ENCODE data around the gene STAB1. TPM values are rescaled to one million over a fixed set of nuclear protein-coding genes. Genes with fewer than 3 reads are reported as not detected.

Gene STAB1
- total and polyA plus RNA-seq, 2 experiments from 2014 or later = 0.90 to 1.9 TPM

GRCh38 chr3:52570076-52570475 is 74.9 kb downstream of the STAB1 start:
- Histone ChIP-seq H3K79me2 (replicated peaks; ENCODE audit: insufficient read depth) (no peaks in the 10 kb centered on the region), H3K36me3 (ENCODE audit: insufficient read depth) (no peaks in the 10 kb centered on the region), H2AFZ (no peak overlapping the region), H3K27me3 (ENCODE audit: insufficient read depth) (no peaks in the 10 kb centered on the region), H4K20me1 (replicated peaks; ENCODE audit: insufficient read depth) (no peaks in the 10 kb centered on the region), H3K4me3 (no peak overlapping the region), H3K27ac (ENCODE audit: low read depth) (no peak overlapping the region; the same call in 1 of the 2 replicates), H3K9me2 (ENCODE audit: insufficient read depth) (no peaks in the 10 kb centered on the region), H3F3A (replicated peaks; ENCODE audit: low read depth) (no peaks in the 10 kb centered on the region), H3K4me2 (no peak overlapping the region), H3K4me1 (ENCODE audit: insufficient read depth) (no peaks in the 10 kb centered on the region)
- Mint-ChIP-seq H3K36me3 (ENCODE audit: low read depth) (peaks cover 2% of the 10 kb centered on the region; the same call in 1 of the 3 replicates), H3K4me1 (no peaks in the 10 kb centered on the region), H3K27ac (no peak overlapping the region), H3K9me3 (no peaks in the 10 kb centered on the region; the same call in 2 of the 3 replicates), H3K27me3 (ENCODE audit: insufficient read depth, low read depth, poor library complexity) (peaks cover 6% of the 10 kb centered on the region), H3K4me3 (no peak overlapping the region)
- DNase-seq (ENCODE audit: low spot score) (no peak), ATAC-seq (no peak)
- TF ChIP-seq NANOG (IDR thresholded peaks at IDR 0.05; ENCODE audit: borderline replicate concordance) (no peak), EZH2phosphoT487 (IDR thresholded peaks at IDR 0.05; ENCODE audit: unreplicated experiment) (no peak), POLR2AphosphoS5 (IDR thresholded peaks at IDR 0.05; ENCODE audit: low read depth) (no peak), EZH2 (IDR thresholded peaks at IDR 0.05; ENCODE audit: low read depth, unreplicated experiment) (no peak), STAT1 (IDR thresholded peaks at IDR 0.05; ENCODE audit: unreplicated experiment) (no peak), REST (IDR thresholded peaks at IDR 0.05; ENCODE audit: unreplicated experiment) (no peak), JUNB (IDR thresholded peaks at IDR 0.05; ENCODE audit: unreplicated experiment) (no peak), CREB1 (CRISPR knock-in tag; IDR thresholded peaks at IDR 0.05; ENCODE audit: low read depth) (no peak), ZNF331 (CRISPR knock-in tag; IDR thresholded peaks at IDR 0.05; ENCODE audit: low read depth) (no peak), ZNF114 (CRISPR knock-in tag; IDR thresholded peaks at IDR 0.05) (no peak)
- TF ChIP-seq, protein P1, sequence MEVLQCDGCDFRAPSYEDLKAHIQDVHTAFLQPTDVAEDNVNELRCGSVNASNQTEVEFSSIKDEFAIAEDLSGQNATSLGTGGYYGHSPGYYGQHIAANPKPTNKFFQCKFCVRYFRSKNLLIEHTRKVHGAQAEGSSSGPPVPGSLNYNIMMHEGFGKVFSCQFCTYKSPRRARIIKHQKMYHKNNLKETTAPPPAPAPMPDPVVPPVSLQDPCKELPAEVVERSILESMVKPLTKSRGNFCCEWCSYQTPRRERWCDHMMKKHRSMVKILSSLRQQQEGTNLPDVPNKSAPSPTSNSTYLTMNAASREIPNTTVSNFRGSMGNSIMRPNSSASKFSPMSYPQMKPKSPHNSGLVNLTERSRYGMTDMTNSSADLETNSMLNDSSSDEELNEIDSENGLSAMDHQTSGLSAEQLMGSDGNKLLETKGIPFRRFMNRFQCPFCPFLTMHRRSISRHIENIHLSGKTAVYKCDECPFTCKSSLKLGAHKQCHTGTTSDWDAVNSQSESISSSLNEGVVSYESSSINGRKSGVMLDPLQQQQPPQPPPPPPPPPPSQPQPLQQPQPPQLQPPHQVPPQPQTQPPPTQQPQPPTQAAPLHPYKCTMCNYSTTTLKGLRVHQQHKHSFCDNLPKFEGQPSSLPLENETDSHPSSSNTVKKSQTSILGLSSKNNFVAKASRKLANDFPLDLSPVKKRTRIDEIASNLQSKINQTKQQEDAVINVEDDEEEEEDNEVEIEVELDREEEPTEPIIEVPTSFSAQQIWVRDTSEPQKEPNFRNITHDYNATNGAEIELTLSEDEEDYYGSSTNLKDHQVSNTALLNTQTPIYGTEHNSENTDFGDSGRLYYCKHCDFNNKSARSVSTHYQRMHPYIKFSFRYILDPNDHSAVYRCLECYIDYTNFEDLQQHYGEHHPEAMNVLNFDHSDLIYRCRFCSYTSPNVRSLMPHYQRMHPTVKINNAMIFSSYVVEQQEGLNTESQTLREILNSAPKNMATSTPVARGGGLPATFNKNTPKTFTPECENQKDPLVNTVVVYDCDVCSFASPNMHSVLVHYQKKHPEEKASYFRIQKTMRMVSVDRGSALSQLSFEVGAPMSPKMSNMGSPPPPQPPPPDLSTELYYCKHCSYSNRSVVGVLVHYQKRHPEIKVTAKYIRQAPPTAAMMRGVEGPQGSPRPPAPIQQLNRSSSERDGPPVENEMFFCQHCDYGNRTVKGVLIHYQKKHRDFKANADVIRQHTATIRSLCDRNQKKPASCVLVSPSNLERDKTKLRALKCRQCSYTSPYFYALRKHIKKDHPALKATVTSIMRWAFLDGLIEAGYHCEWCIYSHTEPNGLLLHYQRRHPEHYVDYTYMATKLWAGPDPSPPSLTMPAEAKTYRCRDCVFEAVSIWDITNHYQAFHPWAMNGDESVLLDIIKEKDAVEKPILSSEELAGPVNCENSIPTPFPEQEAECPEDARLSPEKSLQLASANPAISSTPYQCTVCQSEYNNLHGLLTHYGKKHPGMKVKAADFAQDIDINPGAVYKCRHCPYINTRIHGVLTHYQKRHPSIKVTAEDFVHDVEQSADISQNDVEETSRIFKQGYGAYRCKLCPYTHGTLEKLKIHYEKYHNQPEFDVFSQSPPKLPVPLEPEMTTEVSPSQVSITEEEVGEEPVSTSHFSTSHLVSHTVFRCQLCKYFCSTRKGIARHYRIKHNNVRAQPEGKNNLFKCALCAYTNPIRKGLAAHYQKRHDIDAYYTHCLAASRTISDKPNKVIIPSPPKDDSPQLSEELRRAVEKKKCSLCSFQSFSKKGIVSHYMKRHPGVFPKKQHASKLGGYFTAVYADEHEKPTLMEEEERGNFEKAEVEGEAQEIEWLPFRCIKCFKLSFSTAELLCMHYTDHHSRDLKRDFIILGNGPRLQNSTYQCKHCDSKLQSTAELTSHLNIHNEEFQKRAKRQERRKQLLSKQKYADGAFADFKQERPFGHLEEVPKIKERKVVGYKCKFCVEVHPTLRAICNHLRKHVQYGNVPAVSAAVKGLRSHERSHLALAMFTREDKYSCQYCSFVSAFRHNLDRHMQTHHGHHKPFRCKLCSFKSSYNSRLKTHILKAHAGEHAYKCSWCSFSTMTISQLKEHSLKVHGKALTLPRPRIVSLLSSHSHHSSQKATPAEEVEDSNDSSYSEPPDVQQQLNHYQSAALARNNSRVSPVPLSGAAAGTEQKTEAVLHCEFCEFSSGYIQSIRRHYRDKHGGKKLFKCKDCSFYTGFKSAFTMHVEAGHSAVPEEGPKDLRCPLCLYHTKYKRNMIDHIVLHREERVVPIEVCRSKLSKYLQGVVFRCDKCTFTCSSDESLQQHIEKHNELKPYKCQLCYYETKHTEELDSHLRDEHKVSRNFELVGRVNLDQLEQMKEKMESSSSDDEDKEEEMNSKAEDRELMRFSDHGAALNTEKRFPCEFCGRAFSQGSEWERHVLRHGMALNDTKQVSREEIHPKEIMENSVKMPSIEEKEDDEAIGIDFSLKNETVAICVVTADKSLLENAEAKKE (CRISPR knock-in tag; IDR thresholded peaks at IDR 0.05) = no peak
- TF ChIP-seq, protein P2, sequence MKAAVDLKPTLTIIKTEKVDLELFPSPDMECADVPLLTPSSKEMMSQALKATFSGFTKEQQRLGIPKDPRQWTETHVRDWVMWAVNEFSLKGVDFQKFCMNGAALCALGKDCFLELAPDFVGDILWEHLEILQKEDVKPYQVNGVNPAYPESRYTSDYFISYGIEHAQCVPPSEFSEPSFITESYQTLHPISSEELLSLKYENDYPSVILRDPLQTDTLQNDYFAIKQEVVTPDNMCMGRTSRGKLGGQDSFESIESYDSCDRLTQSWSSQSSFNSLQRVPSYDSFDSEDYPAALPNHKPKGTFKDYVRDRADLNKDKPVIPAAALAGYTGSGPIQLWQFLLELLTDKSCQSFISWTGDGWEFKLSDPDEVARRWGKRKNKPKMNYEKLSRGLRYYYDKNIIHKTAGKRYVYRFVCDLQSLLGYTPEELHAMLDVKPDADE (IDR thresholded peaks at IDR 0.05) = no peak
- TF ChIP-seq, protein P3, sequence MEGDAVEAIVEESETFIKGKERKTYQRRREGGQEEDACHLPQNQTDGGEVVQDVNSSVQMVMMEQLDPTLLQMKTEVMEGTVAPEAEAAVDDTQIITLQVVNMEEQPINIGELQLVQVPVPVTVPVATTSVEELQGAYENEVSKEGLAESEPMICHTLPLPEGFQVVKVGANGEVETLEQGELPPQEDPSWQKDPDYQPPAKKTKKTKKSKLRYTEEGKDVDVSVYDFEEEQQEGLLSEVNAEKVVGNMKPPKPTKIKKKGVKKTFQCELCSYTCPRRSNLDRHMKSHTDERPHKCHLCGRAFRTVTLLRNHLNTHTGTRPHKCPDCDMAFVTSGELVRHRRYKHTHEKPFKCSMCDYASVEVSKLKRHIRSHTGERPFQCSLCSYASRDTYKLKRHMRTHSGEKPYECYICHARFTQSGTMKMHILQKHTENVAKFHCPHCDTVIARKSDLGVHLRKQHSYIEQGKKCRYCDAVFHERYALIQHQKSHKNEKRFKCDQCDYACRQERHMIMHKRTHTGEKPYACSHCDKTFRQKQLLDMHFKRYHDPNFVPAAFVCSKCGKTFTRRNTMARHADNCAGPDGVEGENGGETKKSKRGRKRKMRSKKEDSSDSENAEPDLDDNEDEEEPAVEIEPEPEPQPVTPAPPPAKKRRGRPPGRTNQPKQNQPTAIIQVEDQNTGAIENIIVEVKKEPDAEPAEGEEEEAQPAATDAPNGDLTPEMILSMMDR (conservative IDR thresholded peaks at IDR 0.05; ENCODE audit: low read depth in 2 of 2) = no peak
